ENCODE results near the gene RHBDD1.
"Not testable (repeated sequence)": the region's sequence is repeated elsewhere in the genome, so short reads cannot be mapped to it uniquely, and the experiment has no call there.

Gene RHBDD1

DNA sequence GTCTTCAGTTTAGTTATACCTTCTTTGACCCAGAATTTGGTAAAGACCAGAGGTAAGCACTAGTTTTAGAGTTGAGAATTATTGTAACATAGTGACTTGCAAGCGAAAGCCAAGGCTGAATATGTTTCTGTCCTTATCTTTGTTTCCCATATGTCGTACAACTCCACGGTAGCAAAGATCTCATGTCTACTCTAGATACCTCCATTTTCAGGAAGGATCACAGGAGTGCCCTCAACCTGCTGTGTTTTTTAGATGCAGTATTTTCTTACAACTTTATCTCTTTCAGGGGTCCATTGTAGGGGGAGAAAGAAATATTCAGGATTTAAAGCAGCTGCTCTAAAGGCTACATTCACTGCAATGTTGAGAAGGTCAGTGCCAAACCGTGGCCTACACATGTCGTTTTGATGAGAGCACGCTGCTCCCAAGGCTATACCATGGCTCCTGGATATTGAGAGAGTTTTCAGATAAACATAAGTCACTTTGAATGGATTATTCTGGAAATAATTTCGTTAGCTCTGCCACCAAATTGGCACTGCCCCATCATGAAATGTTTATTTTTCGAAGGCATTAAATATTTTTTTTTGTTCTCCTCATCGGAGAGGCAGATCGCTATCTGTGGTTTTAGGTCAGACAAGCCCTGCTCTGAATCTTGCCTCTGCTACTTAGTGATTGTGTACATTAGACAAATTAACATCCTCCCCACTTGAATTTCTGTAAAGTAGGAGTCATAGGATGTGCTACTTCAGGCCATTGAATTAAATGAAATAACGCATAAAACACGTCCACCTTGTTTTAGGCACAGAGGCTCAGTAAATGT is 2.1 kb downstream of the RHBDD1 start:
- POLR2A ChIA-PET, result no interaction called here
- CTCF ChIA-PET, result interaction anchor here (0.6 to 0.8 kb wide), 2 partner anchors 35 to 1173 kb away, joined by 3 to 4 read pairs; no protein-coding TSS in a partner anchor
- H3K4me3 ChIP-seq (ENCODE audit: low read depth, low read length), result no peak overlapping the region
- DNase-seq (ENCODE audit: low read depth, low spot score), result no peak
- TF ChIP-seq, protein P1, sequence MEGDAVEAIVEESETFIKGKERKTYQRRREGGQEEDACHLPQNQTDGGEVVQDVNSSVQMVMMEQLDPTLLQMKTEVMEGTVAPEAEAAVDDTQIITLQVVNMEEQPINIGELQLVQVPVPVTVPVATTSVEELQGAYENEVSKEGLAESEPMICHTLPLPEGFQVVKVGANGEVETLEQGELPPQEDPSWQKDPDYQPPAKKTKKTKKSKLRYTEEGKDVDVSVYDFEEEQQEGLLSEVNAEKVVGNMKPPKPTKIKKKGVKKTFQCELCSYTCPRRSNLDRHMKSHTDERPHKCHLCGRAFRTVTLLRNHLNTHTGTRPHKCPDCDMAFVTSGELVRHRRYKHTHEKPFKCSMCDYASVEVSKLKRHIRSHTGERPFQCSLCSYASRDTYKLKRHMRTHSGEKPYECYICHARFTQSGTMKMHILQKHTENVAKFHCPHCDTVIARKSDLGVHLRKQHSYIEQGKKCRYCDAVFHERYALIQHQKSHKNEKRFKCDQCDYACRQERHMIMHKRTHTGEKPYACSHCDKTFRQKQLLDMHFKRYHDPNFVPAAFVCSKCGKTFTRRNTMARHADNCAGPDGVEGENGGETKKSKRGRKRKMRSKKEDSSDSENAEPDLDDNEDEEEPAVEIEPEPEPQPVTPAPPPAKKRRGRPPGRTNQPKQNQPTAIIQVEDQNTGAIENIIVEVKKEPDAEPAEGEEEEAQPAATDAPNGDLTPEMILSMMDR (IDR thresholded peaks at IDR 0.05; ENCODE audit: insufficient read depth, low read length, missing control alignments), result no peak

DNA sequence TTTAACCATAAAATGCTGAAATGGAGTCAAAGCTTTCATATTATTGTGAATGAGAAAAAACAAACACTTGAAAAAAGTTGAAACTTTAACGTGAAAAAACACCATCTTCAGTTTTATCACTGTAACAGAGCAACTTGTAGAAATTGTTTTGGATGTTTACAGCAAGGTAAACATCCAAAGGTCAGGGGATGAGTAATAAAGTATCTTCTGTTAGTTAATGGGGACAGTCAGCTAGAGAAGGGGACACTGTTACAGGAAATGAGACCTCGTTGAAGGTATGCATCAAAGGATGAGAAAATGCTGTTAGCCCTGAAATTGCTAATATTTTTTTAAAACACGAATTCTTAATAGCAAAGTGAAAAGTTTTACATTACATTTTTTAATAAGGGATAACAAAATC is 2.9 kb downstream of the RHBDD1 start:
- DNase-seq (ENCODE audit: low read depth, low spot score), result no peak
- no peak overlapping the region for H3K4me3 ChIP-seq (ENCODE audit: low read depth, low read length)
- CTCF ChIA-PET, result interaction anchor here (0.8 kb wide), 1 partner anchor 36 kb away, joined by 4 read pairs; no protein-coding TSS in a partner anchor
- POLR2A ChIA-PET, result interaction anchor here (0.5 kb wide), 1 partner anchor 17 kb away, joined by 3 read pairs; no protein-coding TSS in a partner anchor
- TF ChIP-seq, protein P1 (IDR thresholded peaks at IDR 0.05; ENCODE audit: insufficient read depth, low read length, missing control alignments), result no peak

DNA sequence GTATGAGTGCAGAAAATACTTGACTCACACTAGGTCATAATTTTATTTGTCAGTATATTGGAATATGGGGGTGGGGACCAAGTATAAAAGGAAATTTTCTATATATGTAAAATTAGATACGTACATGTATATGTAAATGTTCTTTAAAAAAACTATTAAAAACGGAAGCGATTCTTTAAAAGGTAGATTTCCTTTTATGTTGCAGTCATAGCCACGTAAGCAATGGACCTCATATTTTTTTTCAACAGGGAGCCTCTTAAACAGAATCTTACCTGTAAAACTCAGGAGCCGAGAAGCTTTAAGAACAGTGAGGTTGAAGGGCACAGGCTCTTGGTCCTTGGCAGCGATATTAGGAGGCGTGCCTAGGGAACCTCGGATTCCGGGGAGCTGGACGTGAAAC is 3.3 kb downstream of the RHBDD1 start:
- ChIA-PET POLR2A (interaction anchor here (0.5 kb wide), 1 partner anchor 17 kb away, joined by 3 read pairs; no protein-coding TSS in a partner anchor), CTCF (interaction anchor here (0.7 kb wide), 2 partner anchors 39 to 146 kb away, joined by 3 read pairs; no protein-coding TSS in a partner anchor)
- no peak for DNase-seq (ENCODE audit: low read depth, low spot score)
- no peak overlapping the region for H3K4me3 ChIP-seq (ENCODE audit: low read depth, low read length)
- TF ChIP-seq, protein P1 (IDR thresholded peaks at IDR 0.05; ENCODE audit: insufficient read depth, low read length, missing control alignments), result no peak

DNA sequence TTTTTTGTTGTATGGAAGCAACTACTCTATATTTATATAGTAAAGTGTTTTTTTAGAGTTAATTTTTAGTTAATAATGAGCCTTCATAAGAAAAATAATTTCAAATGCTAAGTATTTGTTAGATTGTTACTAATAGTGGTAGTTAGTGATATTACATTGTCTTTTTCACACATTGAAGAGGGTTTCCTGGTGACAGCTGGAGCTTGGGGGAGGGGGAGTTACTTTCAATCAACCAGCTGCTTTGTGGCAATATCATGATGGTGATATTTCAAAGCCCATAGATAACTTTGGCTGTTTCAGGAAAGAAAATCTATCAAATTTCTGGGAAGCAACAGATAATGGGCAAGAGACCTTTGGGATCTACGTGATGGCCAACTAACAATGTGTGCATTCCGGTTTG is 4.1 kb downstream of the RHBDD1 start:
- POLR2A ChIA-PET, result no interaction called here

DNA sequence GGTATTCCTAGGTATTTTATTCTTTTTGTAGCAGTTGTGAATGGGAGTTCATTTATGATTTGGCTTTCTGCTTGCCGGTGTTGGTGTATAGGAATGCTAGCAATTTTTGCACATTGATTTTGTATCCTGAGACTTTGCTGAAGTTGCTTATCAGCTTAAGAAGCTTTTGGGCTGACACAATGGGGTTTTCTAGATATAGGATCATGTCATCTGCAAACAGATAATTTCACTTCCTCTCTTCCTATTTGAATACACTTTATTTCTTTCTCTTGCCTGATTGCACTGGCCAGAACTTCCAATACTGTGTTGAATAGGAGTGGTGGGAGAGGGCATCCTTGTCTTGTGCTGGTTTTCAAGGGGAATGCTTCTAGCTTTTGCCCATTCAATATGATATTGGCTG is 7.1 kb downstream of the RHBDD1 start:
- CTCF ChIA-PET, result interaction anchor here (1.6 kb wide), 1 partner anchor 27 kb away, joined by 3 read pairs; no protein-coding TSS in a partner anchor
- DNase-seq (ENCODE audit: low read depth, low spot score); POLR2A ChIA-PET; H3K4me3 ChIP-seq (ENCODE audit: low read depth, low read length): not testable (repeated sequence)

More for the DNA sequence above, 4.1 kb downstream of the RHBDD1 start:
- CTCF ChIA-PET, result interaction anchor here (0.7 to 1.0 kb wide), 4 partner anchors 38 to 1171 kb away, joined by 3 read pairs; no protein-coding TSS in a partner anchor
- TF ChIP-seq, protein P1 (IDR thresholded peaks at IDR 0.05; ENCODE audit: insufficient read depth, low read length, missing control alignments), result no peak
- DNase-seq (ENCODE audit: low read depth, low spot score), result no peak
- H3K4me3 ChIP-seq (ENCODE audit: low read depth, low read length), result no peak overlapping the region

DNA sequence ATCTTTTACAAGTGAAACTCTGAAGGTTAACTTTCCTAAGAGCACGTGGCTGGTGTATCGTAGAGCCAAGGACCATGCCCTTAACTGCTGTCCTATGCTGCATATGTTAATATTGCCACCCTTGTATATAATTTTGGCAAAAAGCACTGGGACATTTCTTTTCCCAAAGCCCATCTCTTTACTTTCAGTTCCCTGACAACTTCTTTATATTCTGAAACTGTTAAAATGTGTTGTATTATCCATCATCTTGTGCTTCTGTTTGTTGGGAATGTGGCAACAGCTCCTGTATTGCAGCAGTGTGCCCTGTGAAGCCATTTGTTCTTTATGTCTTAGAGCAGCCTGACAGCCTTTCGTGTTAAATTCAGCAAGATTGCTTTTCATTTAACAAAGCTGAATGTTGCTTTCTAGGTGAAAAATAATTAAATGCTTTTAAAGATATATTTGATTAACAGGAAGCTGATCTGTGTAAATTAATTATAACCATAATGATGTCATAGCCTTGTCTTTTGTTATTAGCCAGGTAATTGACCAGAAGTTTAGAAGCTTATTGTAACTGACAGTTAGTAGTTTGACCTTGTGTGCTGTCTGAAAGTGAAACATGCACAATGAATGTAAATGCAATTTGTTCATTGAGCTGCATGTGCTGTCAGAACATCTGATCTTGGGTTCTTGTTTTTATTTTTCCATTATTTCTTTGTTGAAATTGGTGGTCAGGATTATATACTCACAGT is 9.7 kb downstream of the RHBDD1 start:
- ChIA-PET POLR2A (no interaction called here), CTCF (no interaction called here)
- no peak for DNase-seq (ENCODE audit: low read depth, low spot score)
- no peak overlapping the region for H3K4me3 ChIP-seq (ENCODE audit: low read depth, low read length)
- TF ChIP-seq, protein P1 (IDR thresholded peaks at IDR 0.05; ENCODE audit: insufficient read depth, low read length, missing control alignments), result no peak
